AG09309 (cell line): ENCODE data around the gene SLC1A2.
A peak's percentile ranks its signal among the peaks of the same experiment; 100 is the strongest.

Experiments used
- DNase-seq: peaks from one replicate; pipeline ENCODE4 v3.0.0-alpha.2; 2010; ENCODE audit warnings: low read depth
- H3K4me3 ChIP-seq: 2 replicates; pipeline ENCODE4 v1.5.1; 2011; ENCODE audit warnings: mild to moderate bottlenecking, low read depth, low read length, moderate library complexity; ENCODE audit not compliant: control insufficient read depth
- CTCF ChIP-seq: IDR thresholded peaks from 2 replicates; pipeline ENCODE4 v1.5.1; 2011; ENCODE audit warnings: mild to moderate bottlenecking, low read depth, low read length, inconsistent platforms; ENCODE audit not compliant: insufficient read depth, control insufficient read depth; ENCODE audit errors: missing control alignments

The SLC1A2 gene

GRCh38 chr11:35215945-35216344 is 203.4 kb downstream of the SLC1A2 start:
- TF ChIP-seq CTCF, result no peak
- no peak for DNase-seq
- no peak overlapping the region for H3K4me3 ChIP-seq

GRCh38 chr11:35214792-35215193 is 204.6 kb downstream of the SLC1A2 start:
- TF ChIP-seq CTCF, result no peak
- H3K4me3 ChIP-seq, result no peak overlapping the region
- DNase-seq, result peak; percentile 88

- DNase-seq, result no peak
- H3K4me3 ChIP-seq, result no peak overlapping the region
- no peak for TF ChIP-seq CTCF
Observed at GRCh38 chr11:35214226-35214770, 205.1 kb downstream of the SLC1A2 start.

GRCh38 chr11:35211952-35212351 is 207.4 kb downstream of the SLC1A2 start:
- DNase-seq, result no peak
- TF ChIP-seq CTCF, result no peak
- no peak overlapping the region for H3K4me3 ChIP-seq

- no peak for TF ChIP-seq CTCF
- DNase-seq, result no peak
- no peak overlapping the region for H3K4me3 ChIP-seq
Observed at GRCh38 chr11:35210876-35211546, 208.3 kb downstream of the SLC1A2 start.

- no peak overlapping the region for H3K4me3 ChIP-seq
- TF ChIP-seq CTCF, result no peak
- no peak for DNase-seq
Observed at GRCh38 chr11:35208795-35209194, 210.6 kb downstream of the SLC1A2 start.
